Measurements from ENCODE around the gene PDCD2L.
"Not testable (repeated sequence)": the region's sequence is repeated elsewhere in the genome, so short reads cannot be mapped to it uniquely, and the experiment has no call there.

GRCh38 chr19:34455783-34456480 lies 51.7 kb downstream of the PDCD2L start:
- TF ChIP-seq CTCF, POLR2A (IDR thresholded peaks at IDR 0.05): not testable (repeated sequence)

Measured in testis (tissue), 2 donors.